Dedifferentiated amniotic fluid mesenchymal stem cell (primary cell): Measurements from ENCODE around the gene SOX4.

ENCODE experiments used
- DNase-seq: peaks from one replicate; pipeline ENCODE4 v3.0.0-alpha.2; 2016; ENCODE audit errors: extremely low spot score

The SOX4 gene

DNA sequence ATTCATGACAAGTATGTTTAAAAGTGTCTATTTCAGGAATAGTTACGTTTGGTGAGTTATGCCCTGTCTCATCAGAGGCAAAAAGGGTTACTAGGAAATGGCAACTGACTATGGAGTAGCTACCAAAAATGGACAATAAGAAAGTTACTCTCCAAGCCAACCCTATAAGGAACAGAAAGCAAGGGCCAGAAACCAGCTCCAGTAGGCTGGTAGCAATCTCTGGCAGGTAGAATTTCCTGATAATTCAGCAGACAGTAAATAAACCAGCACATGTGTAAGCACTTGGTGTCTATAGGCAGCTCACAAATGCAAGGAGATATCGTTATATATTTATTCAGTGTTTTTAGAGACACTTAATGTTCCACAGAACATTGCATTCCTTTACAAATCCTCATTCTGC, 20.3 kb downstream of the SOX4 start:
- no peak for DNase-seq

GRCh38 chr6:21614226-21614625, 20.7 kb downstream of the SOX4 start:
- no peak for DNase-seq

- no peak for DNase-seq
These were observed 22.0 kb downstream of the SOX4 start for GRCh38 chr6:21615504-21615903.

GRCh38 chr6:21616005-21616404, 22.5 kb downstream of the SOX4 start:
- no peak for DNase-seq

GRCh38 chr6:21625642-21626041, 32.1 kb downstream of the SOX4 start:
- DNase-seq, result no peak

- no peak for DNase-seq
These were observed 33.2 kb downstream of the SOX4 start for GRCh38 chr6:21626756-21627155.

GRCh38 chr6:21628160-21628559, 34.6 kb downstream of the SOX4 start:
- no peak for DNase-seq

DNA sequence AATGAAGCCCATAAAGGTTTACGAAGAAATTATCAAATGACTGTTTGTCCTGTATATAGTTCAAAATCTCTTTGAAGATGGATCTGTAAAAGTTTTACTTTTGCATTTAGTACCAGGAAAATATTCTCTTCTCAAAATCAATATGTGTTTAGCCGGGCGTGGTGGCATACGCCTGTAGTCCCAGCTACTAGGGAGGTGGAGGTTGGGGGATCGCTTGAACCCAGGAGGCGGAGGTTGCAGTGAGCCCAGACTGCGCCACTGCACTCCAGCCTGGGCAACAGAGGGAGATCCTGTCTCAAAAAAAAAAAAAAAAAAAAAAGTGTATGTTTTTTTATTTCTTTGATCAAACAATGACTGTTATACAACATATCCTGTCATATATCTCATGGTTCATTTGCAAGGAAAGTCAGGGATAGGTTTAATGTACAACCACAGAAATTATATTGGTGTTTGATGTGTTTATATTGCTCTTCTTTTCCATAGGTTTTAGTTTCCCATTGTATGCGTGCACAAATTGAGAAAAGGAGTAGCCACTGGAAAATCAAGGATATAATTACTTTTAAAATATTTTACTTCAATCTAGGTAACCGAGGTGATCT, 40.1 kb downstream of the SOX4 start:
- no peak for DNase-seq

DNA sequence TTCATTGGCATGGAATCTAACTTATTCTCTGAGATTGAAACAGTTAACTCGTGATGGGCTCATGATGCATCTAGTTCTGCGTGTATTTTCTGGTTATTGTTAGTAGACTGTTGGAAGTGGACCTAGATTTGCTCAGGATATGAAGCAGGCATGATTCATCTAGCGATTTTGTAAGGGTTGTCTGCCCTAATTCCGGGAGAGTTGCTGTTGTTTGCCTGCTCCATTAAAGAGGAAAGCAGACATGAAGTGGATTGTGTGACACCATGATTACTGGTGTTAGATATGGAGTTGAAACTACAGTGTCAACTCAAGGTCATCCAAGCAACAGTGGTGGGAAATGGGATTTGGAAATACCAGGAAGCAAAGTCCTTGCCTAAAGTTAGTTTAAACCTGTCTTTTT, 41.0 kb downstream of the SOX4 start:
- DNase-seq, result peak; percentile 84

DNA sequence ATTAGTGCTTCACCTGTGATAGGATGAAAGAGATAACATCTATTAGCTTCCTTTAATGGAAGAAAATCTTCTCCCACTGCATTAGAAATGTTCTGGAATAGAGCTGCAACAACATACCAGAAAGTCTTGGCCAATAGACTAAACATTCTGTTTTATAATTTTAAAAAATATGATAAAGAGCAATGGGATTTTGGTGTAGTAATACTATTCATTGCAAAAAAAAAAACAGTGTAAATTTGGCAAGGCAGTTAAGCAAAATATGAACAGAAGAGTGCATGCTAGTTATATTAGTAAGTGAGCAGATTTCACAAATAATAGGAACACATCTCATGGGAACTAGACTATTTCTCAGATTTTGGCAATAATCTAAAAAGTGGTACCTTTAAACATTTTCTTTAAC, 43.3 kb downstream of the SOX4 start:
- no peak for DNase-seq

GRCh38 chr6:21639316-21639715, 45.8 kb downstream of the SOX4 start:
- DNase-seq, result no peak
